Measurements from ENCODE around the gene ARHGEF4. TPM values are rescaled to one million over a fixed set of nuclear protein-coding genes. Genes with fewer than 3 reads are reported as not detected.

Gene ARHGEF4
- total RNA-seq, 1 donor from 2014 or later: 11.1 TPM

DNA sequence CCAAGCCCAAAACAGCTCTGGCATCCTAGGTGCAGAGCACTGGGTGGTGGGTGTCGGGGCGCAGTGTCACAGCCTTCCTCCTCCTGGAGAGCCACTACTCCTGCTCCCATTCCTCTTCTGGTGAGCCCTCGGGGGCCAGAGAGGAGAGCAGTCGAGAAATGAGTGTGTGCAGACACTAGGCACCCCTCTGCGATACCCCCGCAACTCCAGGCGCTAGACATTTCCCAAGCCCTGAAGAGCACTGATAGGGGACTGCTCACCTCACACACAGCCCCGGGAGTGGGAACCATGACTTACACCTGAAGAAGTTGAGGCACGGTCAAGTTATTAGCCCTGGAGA, 202.4 kb downstream of the ARHGEF4 start:
- peaks cover 32% of the 10 kb centered on the region for H3K27me3 ChIP-seq
- no peak for ATAC-seq
- no peak for DNase-seq

DNA sequence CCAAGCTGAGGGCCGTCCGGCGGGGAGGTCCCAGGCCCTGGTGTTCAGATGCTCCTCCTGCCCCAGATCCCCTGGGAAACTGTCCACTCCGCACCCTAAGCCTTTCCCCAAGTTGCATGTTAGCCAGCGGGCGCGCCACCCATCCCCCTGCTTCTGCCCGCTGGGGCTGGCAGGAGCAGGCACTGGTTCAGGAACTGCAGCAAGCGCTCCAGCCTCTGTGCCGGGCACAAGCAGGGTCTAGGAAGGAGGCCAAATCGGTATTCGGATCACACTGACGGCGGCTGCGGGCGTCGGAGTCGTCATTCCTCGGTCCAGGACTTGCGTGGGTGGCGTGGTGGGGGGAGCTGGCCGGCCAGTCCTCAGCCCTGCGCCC, 202.8 kb downstream of the ARHGEF4 start:
- TF ChIP-seq, protein P1, sequence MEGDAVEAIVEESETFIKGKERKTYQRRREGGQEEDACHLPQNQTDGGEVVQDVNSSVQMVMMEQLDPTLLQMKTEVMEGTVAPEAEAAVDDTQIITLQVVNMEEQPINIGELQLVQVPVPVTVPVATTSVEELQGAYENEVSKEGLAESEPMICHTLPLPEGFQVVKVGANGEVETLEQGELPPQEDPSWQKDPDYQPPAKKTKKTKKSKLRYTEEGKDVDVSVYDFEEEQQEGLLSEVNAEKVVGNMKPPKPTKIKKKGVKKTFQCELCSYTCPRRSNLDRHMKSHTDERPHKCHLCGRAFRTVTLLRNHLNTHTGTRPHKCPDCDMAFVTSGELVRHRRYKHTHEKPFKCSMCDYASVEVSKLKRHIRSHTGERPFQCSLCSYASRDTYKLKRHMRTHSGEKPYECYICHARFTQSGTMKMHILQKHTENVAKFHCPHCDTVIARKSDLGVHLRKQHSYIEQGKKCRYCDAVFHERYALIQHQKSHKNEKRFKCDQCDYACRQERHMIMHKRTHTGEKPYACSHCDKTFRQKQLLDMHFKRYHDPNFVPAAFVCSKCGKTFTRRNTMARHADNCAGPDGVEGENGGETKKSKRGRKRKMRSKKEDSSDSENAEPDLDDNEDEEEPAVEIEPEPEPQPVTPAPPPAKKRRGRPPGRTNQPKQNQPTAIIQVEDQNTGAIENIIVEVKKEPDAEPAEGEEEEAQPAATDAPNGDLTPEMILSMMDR (IDR thresholded peaks at IDR 0.05): no peak
- Histone ChIP-seq H3K27me3 (peaks cover 27% of the 10 kb centered on the region), H3K4me1 (no peaks in the 10 kb centered on the region), H3K4me3 (no peak overlapping the region), H3K36me3 (no peaks in the 10 kb centered on the region), H3K9me3 (no peaks in the 10 kb centered on the region), H3K27ac (no peak overlapping the region)
- DNase-seq (peak; percentile 56), ATAC-seq (no peak)
- intact Hi-C loops (cut with DNase I): no loop called here

More for the DNA sequence above, 202.4 kb downstream of the ARHGEF4 start:
- Histone ChIP-seq H3K27ac (no peak overlapping the region), H3K4me1 (no peaks in the 10 kb centered on the region), H3K4me3 (no peak overlapping the region), H3K9me3 (no peaks in the 10 kb centered on the region), H3K36me3 (no peaks in the 10 kb centered on the region)
- TF ChIP-seq, protein P1 (IDR thresholded peaks at IDR 0.05): no peak
- intact Hi-C loops (cut with DNase I): no loop called here

DNA sequence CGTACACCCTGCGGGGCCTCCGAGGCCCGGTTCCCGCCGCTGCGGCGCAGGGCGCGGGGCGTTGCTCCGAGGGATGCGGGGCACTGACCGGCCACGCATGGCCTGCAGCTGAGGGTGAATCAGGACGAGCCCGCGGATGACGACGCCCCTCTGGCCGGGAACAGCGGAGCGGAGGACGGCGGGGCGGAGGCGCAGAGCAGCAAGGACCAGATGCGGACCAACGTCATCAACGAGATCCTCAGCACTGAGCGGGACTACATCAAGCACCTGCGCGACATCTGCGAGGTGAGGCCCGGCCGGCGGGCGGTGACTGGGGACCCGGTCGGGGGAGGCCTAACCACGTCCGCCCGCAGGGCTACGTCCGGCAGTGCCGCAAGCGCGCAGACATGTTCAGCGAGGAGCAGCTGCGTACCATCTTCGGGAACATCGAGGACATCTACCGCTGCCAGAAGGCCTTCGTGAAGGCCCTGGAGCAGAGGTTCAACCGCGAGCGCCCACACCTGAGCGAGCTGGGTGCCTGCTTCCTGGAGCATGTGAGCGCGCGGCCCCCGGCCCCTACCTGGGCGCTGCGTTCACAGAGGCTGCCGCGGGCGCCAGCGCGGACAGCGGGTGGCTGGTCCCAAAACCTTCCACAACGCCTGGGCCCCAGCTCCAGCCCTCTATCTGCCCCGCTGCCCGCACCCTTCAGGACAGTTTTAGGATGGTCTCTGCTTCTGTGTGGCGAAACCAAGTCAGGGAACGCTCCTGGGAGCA, 203.4 kb downstream of the ARHGEF4 start:
- Histone ChIP-seq H3K4me1 (no peaks in the 10 kb centered on the region), H3K27me3 (peaks cover 26% of the 10 kb centered on the region), H3K36me3 (no peaks in the 10 kb centered on the region), H3K9me3 (no peaks in the 10 kb centered on the region), H3K27ac (no peak overlapping the region), H3K4me3 (no peak overlapping the region)
- ATAC-seq: no peak
- intact Hi-C loops (cut with DNase I): no loop called here
- TF ChIP-seq, protein P1 (IDR thresholded peaks at IDR 0.05): no peak
- DNase-seq: peak; percentile 58

DNA sequence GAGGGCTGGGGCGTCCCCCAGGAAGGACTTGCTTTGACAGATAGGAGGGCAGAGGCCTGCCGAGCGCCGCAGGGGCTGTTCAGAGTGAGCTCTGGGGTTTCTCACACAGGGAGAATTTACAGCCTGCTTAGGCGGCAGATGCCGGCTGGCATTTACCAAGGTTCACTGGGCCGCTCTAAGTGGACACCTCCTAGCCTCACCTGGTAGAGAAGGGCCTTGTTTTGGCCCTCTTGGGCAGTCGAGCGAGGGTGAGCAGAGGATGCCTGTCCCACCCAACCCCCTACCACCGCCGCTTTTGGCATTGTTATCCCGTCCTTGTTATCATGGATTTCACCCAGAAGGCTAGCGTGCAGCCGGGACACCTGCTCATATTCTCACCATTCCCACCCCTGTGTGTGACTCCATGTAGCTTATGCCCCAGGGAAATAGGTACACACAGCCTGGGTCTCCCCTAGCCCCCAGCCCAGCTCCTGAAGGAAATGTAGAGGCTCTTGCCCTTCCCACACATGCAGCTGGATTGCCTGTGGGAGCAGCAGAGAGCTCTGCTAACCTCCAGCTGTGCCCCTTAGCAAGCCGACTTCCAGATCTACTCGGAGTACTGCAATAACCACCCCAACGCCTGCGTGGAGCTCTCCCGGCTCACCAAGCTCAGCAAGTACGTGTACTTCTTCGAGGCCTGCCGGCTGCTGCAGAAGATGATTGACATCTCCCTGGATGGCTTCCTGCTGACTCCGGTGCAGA, 204.1 kb downstream of the ARHGEF4 start:
- Histone ChIP-seq H3K9me3 (no peaks in the 10 kb centered on the region), H3K36me3 (no peaks in the 10 kb centered on the region), H3K4me1 (no peaks in the 10 kb centered on the region), H3K27me3 (peaks cover 19% of the 10 kb centered on the region), H3K27ac (no peak overlapping the region), H3K4me3 (no peak overlapping the region)
- intact Hi-C loops (cut with DNase I): no loop called here
- no peak for ATAC-seq
- TF ChIP-seq, protein P1 (IDR thresholded peaks at IDR 0.05): no peak
- DNase-seq: no peak

DNA sequence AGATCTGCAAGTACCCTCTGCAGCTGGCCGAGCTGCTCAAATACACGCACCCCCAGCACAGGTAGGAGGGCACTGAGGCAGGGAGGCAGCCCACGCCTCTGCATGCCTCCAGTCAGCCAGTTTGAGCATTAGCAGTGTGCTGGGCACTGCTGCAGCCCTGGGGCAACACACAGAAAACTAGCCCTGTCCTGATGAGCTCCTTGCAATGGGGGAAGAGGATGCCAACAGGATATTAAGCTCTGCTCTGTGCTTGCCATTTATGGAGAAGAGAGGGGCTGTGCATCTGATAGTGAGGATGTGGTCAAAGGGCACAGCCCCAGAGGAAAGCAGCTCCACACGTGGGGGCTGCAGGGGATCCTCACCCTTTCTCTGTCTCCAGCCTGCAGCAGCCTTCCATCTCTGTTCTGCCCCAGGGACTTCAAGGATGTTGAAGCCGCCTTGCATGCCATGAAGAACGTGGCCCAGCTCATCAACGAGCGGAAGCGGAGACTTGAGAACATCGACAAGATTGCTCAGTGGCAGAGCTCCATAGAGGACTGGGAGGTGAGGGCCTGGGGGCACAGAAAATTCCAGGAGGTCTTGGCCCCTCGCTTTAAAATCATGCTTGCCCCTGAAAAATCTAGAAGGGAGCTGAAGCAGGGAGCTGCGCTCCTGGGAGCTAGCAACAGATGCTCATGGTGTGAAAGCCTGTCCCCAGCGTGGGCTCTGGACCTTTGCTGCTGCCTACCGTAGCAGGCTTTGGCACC, 204.9 kb downstream of the ARHGEF4 start:
- Histone ChIP-seq H3K27me3 (peaks cover 11% of the 10 kb centered on the region), H3K4me1 (no peaks in the 10 kb centered on the region), H3K27ac (no peak overlapping the region), H3K4me3 (no peak overlapping the region), H3K9me3 (no peaks in the 10 kb centered on the region), H3K36me3 (peaks cover 3% of the 10 kb centered on the region)
- intact Hi-C loops (cut with DNase I): no loop called here
- TF ChIP-seq, protein P1 (IDR thresholded peaks at IDR 0.05): no peak
- ATAC-seq: no peak
- no peak for DNase-seq
